HCT116 (cell line): ENCODE data around the gene MBTD1. TPM values are rescaled to one million over a fixed set of nuclear protein-coding genes. Genes with fewer than 3 reads are reported as not detected.

ENCODE experiments used
- ATAC-seq: fragments of 200-7000 bp; cut with Tn5 transposase; 2 replicates; pipeline ENCODE4 v1.9.1; 2020; ENCODE audit warnings: mild to moderate bottlenecking, moderate library complexity
- BruUV-seq: library from RNA; stranded (reverse); fragments of 400-500 nt; replicated peaks from 2 replicates; lab custom pipeline; 2021; lab: Mats Ljungman, UMichigan
- CTCF ChIA-PET: fragments of 300-600 bp; sonication (Branson Sonifier 250); formaldehyde crosslinking; loops from one replicate; lab custom pipeline; 2021; ENCODE audit warnings: antibody characterized with exemption; lab: Charles Lee
- POLR2A ChIA-PET: fragments of 300-600, 350-600 bp; sonication (Branson Sonifier 250); formaldehyde crosslinking; loops from one replicate; lab custom pipeline; 2021; ENCODE audit warnings: antibody characterized with exemption; lab: Charles Lee
- RAD21 ChIA-PET, 2 experiments: fragments of 300-600 bp; sonication (Branson Sonifier 250); formaldehyde crosslinking; loops; one replicate each; lab custom pipeline; 2023; ENCODE audit warnings: low total read pairs in 2 of 2; ENCODE audit not compliant: uncharacterized antibody in 2 of 2, unreplicated experiment in 2 of 2, low non-redundant PET in 1 of 2; lab: Charles Lee
- DNase-seq: peaks from one replicate; pipeline ENCODE4 v3.0.0-alpha.2; 2010; ENCODE audit warnings: low read depth, low spot score
- H2AFZ ChIP-seq: fragments of 200-600 bp; shearing (Covaris generic), sonication (generic); 2 replicates; pipeline ENCODE4 v1.6.1; 2017; ENCODE audit warnings: low read depth, mixed run types, mixed read lengths, antibody characterized with exemption, low read length; ENCODE audit not compliant: poor library complexity, severe bottlenecking
- H3K27ac ChIP-seq: 2 replicates; pipeline ENCODE4 v1.5.1; 2012; ENCODE audit warnings: low read depth, low read length
- H3K27me3 ChIP-seq: fragments of 200-600 bp; sonication (generic); 2 replicates; pipeline ENCODE4 v1.6.1; 2016; ENCODE audit warnings: mixed run types, low read length, mixed read lengths; ENCODE audit not compliant: insufficient read depth
- H3K36me3 ChIP-seq, 2 experiments: fragments of 200-500 bp in 1 of 2; fragments of 200-600 bp in 1 of 2; sonication (Bioruptor generic) in 1 of 2; sonication (generic) in 1 of 2; 2 replicates each; pipeline versions ENCODE4 v1.5.1 to v1.6.1; 2014 to 2016; ENCODE audit warnings: low read length in 2 of 2, inconsistent platforms in 1 of 2, mixed read lengths in 1 of 2, mixed run types in 1 of 2; ENCODE audit not compliant: insufficient read depth in 2 of 2, control insufficient read depth in 1 of 2
- H3K4me1 ChIP-seq, 2 experiments: fragments of 200-600 bp in 1 of 2; sonication (generic) in 1 of 2; 2 replicates each; pipeline versions ENCODE4 v1.5.1 to v1.6.1; 2012 to 2017; ENCODE audit warnings: low read length in 2 of 2, inconsistent platforms in 1 of 2, mild to moderate bottlenecking in 1 of 2, mixed read lengths in 1 of 2, mixed run types in 1 of 2, moderate library complexity in 1 of 2; ENCODE audit not compliant: insufficient read depth in 2 of 2, control insufficient read depth in 1 of 2
- H3K4me2 ChIP-seq: fragments of 200-600 bp; sonication (generic); 2 replicates; pipeline ENCODE4 v1.6.1; 2017; ENCODE audit warnings: mixed run types, low read length, mixed read lengths
- H3K4me3 ChIP-seq, 2 experiments: fragments of 200-600 bp in 1 of 2; sonication (generic) in 1 of 2; replicated peaks in 1 of 2; 2 replicates each; pipeline ENCODE4 v1.5.1; 2011 to 2016; ENCODE audit warnings: low read length in 2 of 2, control low read depth in 1 of 2, low read depth in 1 of 2, mild to moderate bottlenecking in 1 of 2, mixed read lengths in 1 of 2, mixed run types in 1 of 2
- H3K79me2 ChIP-seq: fragments of 200-600 bp; sonication (generic); 2 replicates; pipeline ENCODE4 v1.6.1; 2017; ENCODE audit warnings: mild to moderate bottlenecking, mixed run types, low read length, moderate library complexity, mixed read lengths; ENCODE audit not compliant: insufficient read depth
- H3K9ac ChIP-seq: fragments of 200-600 bp; sonication (generic); 2 replicates; pipeline ENCODE4 v1.6.1; 2016; ENCODE audit warnings: low read length, mixed read lengths
- H3K9me2 ChIP-seq: fragments of 200-600 bp; sonication (generic), shearing (Covaris generic); 2 replicates; pipeline ENCODE4 v1.6.1; 2017; ENCODE audit warnings: mixed run types, mild to moderate bottlenecking, moderate library complexity; ENCODE audit not compliant: insufficient read depth
- H3K9me3 ChIP-seq, 2 experiments: fragments of 200-500 bp in 1 of 2; fragments of 200-600 bp in 1 of 2; sonication (Bioruptor generic) in 1 of 2; sonication (generic) in 1 of 2; 2 replicates each; pipeline ENCODE4 v1.6.1; 2014 to 2017; ENCODE audit warnings: low read length in 2 of 2, mixed read lengths in 2 of 2, inconsistent platforms in 1 of 2, low read depth in 1 of 2, mild to moderate bottlenecking in 1 of 2, mixed run types in 1 of 2, moderate library complexity in 1 of 2; ENCODE audit not compliant: control insufficient read depth in 1 of 2, insufficient read depth in 1 of 2
- H4K20me1 ChIP-seq: fragments of 200-600 bp; sonication (generic), shearing (Covaris generic); 2 replicates; pipeline ENCODE4 v1.6.1; 2017; ENCODE audit warnings: mixed run types, mild to moderate bottlenecking, moderate library complexity; ENCODE audit not compliant: insufficient read depth
- CEBPB ChIP-seq: IDR thresholded peaks from 2 replicates; pipeline ENCODE4 v1.6.1; 2012; ENCODE audit warnings: low read depth
- EGR1 ChIP-seq: IDR thresholded peaks from 2 replicates; pipeline ENCODE4 v1.6.1; 2012; ENCODE audit warnings: low read depth
- ELF1 ChIP-seq: IDR thresholded peaks from 2 replicates; pipeline ENCODE4 v1.6.1; 2012; ENCODE audit warnings: low read depth, borderline replicate concordance
- EZH2 ChIP-seq: fragments of 200-600 bp; sonication (generic); IDR thresholded peaks from 2 replicates; pipeline ENCODE4 v1.6.1; 2017; ENCODE audit warnings: antibody characterized with exemption, mixed run types
- FOSL1 ChIP-seq: IDR thresholded peaks from 2 replicates; pipeline ENCODE4 v1.6.1; 2012; ENCODE audit warnings: low read depth
- JUND ChIP-seq: IDR thresholded peaks from 2 replicates; pipeline ENCODE4 v1.6.1; 2012
- POLR2A ChIP-seq: IDR thresholded peaks from 2 replicates; pipeline ENCODE4 v1.7.0; 2011; ENCODE audit warnings: borderline replicate concordance; ENCODE audit not compliant: insufficient read depth, insufficient read length; ENCODE audit errors: extremely low read depth
- RAD21 ChIP-seq: IDR thresholded peaks from 2 replicates; pipeline ENCODE4 v1.6.1; 2012; ENCODE audit warnings: low read depth, mild to moderate bottlenecking
- SIN3A ChIP-seq: IDR thresholded peaks from 2 replicates; pipeline ENCODE4 v1.6.1; 2012; ENCODE audit warnings: low read depth
- SP1 ChIP-seq: IDR thresholded peaks from 2 replicates; pipeline ENCODE4 v1.6.1; 2012; ENCODE audit warnings: low read depth
- SRF ChIP-seq: IDR thresholded peaks from 2 replicates; pipeline ENCODE4 v1.6.1; 2012; ENCODE audit warnings: low read depth
- TCF7L2 ChIP-seq: IDR thresholded peaks from 2 replicates; pipeline ENCODE4 v1.7.0; 2011; ENCODE audit warnings: borderline replicate concordance, inconsistent platforms; ENCODE audit not compliant: insufficient read depth, insufficient read length; ENCODE audit errors: extremely low read depth
- YY1 ChIP-seq: IDR thresholded peaks from 2 replicates; pipeline ENCODE4 v1.6.1; 2011; ENCODE audit warnings: low read length, low read depth, moderate library complexity, mild to moderate bottlenecking; ENCODE audit not compliant: insufficient replicate concordance; ENCODE audit errors: extremely low read depth
- ZBTB33 ChIP-seq: IDR thresholded peaks from 2 replicates; pipeline ENCODE4 v1.6.1; 2011; ENCODE audit warnings: mild to moderate bottlenecking, low read length, moderate library complexity; ENCODE audit not compliant: insufficient replicate concordance; ENCODE audit errors: extremely low read depth
- ZFX ChIP-seq: fragments of 450-650 bp; IDR thresholded peaks from 2 replicates; pipeline ENCODE4 v1.6.1; 2017
- intact Hi-C: fragments of 100-400 bp; cut with micrococcal nuclease; formaldehyde crosslinking; loops from 2 replicates; pipeline ENCODE4 v1.10.0; 2022
- total RNA-seq: library from RNA; stranded (reverse); gene quantifications from one replicate; pipeline ENCODE4 v1.2.1, GENCODE V29; 2021; ENCODE audit not compliant: unreplicated experiment
- TF ChIP-seq, protein P1 (sequence below): IDR thresholded peaks from 2 replicates; pipeline ENCODE4 v1.6.1; 2012; ENCODE audit warnings: low read depth
- TF ChIP-seq, protein P2 (sequence below): IDR thresholded peaks from 2 replicates; pipeline ENCODE4 v1.6.1; 2012
- TF ChIP-seq, protein P3 (sequence below): IDR thresholded peaks from 2 replicates; pipeline ENCODE4 v1.6.1; 2012
- TF ChIP-seq, protein P4 (sequence below), 3 experiments: fragments of 200-600 bp in 1 of 3; sonication (generic) in 1 of 3; IDR thresholded peaks in 2 of 3; conservative IDR thresholded peaks in 1 of 3; 2 replicates each; pipeline ENCODE4 v1.5.1; 2012 to 2017; ENCODE audit warnings: low read depth in 2 of 3, low read length in 2 of 3, antibody characterized with exemption in 1 of 3, borderline replicate concordance in 1 of 3, control low read depth in 1 of 3, mild to moderate bottlenecking in 1 of 3, mixed read lengths in 1 of 3, mixed run types in 1 of 3, moderate library complexity in 1 of 3; ENCODE audit not compliant: insufficient read depth in 1 of 3

The MBTD1 gene
- total RNA-seq, 1 experiment from 2014 or later = 27.3 TPM

DNA sequence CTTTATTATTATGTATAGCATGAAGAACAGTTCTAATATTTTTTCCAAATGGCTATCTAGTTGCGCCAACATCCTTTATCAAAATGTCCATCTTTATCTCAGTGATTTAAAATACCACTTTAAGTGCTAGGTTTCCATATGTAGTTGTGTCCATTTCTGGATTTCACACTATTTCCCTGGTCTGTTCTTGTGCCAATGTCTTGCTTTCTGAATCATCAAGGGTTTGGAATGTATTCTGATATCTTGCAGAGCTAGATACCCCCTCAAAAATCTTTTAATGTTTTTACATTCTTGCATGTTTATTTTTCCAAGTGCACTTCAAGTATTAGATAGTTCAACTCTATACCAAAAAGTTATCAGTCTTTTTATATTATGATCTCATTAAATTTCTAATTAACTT lies 14.3 kb downstream of the MBTD1 start:
- TF ChIP-seq ZBTB33 (no peak), SIN3A (no peak), RAD21 (no peak), ELF1 (no peak), SRF (no peak), EZH2 (no peak), SP1 (no peak), FOSL1 (no peak), CEBPB (no peak), JUND (no peak), ZFX (no peak), POLR2A (no peak), YY1 (no peak), TCF7L2 (no peak), EGR1 (no peak)
- TF ChIP-seq, protein P1, sequence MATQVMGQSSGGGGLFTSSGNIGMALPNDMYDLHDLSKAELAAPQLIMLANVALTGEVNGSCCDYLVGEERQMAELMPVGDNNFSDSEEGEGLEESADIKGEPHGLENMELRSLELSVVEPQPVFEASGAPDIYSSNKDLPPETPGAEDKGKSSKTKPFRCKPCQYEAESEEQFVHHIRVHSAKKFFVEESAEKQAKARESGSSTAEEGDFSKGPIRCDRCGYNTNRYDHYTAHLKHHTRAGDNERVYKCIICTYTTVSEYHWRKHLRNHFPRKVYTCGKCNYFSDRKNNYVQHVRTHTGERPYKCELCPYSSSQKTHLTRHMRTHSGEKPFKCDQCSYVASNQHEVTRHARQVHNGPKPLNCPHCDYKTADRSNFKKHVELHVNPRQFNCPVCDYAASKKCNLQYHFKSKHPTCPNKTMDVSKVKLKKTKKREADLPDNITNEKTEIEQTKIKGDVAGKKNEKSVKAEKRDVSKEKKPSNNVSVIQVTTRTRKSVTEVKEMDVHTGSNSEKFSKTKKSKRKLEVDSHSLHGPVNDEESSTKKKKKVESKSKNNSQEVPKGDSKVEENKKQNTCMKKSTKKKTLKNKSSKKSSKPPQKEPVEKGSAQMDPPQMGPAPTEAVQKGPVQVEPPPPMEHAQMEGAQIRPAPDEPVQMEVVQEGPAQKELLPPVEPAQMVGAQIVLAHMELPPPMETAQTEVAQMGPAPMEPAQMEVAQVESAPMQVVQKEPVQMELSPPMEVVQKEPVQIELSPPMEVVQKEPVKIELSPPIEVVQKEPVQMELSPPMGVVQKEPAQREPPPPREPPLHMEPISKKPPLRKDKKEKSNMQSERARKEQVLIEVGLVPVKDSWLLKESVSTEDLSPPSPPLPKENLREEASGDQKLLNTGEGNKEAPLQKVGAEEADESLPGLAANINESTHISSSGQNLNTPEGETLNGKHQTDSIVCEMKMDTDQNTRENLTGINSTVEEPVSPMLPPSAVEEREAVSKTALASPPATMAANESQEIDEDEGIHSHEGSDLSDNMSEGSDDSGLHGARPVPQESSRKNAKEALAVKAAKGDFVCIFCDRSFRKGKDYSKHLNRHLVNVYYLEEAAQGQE = no peak
- TF ChIP-seq, protein P2, sequence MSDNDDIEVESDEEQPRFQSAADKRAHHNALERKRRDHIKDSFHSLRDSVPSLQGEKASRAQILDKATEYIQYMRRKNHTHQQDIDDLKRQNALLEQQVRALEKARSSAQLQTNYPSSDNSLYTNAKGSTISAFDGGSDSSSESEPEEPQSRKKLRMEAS = no peak
- TF ChIP-seq, protein P3, sequence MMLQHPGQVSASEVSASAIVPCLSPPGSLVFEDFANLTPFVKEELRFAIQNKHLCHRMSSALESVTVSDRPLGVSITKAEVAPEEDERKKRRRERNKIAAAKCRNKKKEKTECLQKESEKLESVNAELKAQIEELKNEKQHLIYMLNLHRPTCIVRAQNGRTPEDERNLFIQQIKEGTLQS = no peak
- TF ChIP-seq, protein P4, sequence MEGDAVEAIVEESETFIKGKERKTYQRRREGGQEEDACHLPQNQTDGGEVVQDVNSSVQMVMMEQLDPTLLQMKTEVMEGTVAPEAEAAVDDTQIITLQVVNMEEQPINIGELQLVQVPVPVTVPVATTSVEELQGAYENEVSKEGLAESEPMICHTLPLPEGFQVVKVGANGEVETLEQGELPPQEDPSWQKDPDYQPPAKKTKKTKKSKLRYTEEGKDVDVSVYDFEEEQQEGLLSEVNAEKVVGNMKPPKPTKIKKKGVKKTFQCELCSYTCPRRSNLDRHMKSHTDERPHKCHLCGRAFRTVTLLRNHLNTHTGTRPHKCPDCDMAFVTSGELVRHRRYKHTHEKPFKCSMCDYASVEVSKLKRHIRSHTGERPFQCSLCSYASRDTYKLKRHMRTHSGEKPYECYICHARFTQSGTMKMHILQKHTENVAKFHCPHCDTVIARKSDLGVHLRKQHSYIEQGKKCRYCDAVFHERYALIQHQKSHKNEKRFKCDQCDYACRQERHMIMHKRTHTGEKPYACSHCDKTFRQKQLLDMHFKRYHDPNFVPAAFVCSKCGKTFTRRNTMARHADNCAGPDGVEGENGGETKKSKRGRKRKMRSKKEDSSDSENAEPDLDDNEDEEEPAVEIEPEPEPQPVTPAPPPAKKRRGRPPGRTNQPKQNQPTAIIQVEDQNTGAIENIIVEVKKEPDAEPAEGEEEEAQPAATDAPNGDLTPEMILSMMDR (IDR thresholded peaks at IDR 0.05 in 2 of 3, conservative IDR thresholded peaks at IDR 0.05 in 1 of 3; ENCODE audit: borderline replicate concordance in 1 of 3, insufficient read depth in 1 of 3, low read depth in 2 of 3, low read length in 2 of 3) = no peak
- ChIA-PET RAD21 (no interaction called here), CTCF (no interaction called here), POLR2A (no interaction called here)
- Histone ChIP-seq H3K4me2 (no peak overlapping the region), H3K36me3 (no peaks in the 10 kb centered on the region; a peak in 1 of 4 replicates), H3K9ac (no peak overlapping the region), H3K9me3 (no peaks in the 10 kb centered on the region), H3K4me1 (peaks cover 13 to 29% of the 10 kb centered on the region in 2 experiments), H3K27me3 (no peaks in the 10 kb centered on the region), H3K9me2 (no peaks in the 10 kb centered on the region), H3K4me3 (no peak overlapping the region), H3K27ac (no peak overlapping the region), H2AFZ (no peak overlapping the region), H4K20me1 (peaks cover 5% of the 10 kb centered on the region; the same call in 1 of the 2 replicates), H3K79me2 (peaks cover 63% of the 10 kb centered on the region)
- DNase-seq = no peak
- ATAC-seq = no peak
- no TSS peak for BruUV-seq
- intact Hi-C loops = no loop called here
